ENCODE results near the gene SHISAL1. TPM values are rescaled to one million over a fixed set of nuclear protein-coding genes. Genes with fewer than 3 reads are reported as not detected.
"Not testable (repeated sequence)": the region's sequence is repeated elsewhere in the genome, so short reads cannot be mapped to it uniquely, and the experiment has no call there.

The SHISAL1 gene
- total RNA-seq, 1 experiment from 2014 or later: 2.9 TPM

GRCh38 chr22:44247923-44248892 is 64.5 kb downstream of the SHISAL1 start:
- Histone ChIP-seq H3K27me3 (ENCODE audit: control insufficient read depth, insufficient read depth, low read length) (no peaks in the 10 kb centered on the region), H3K36me3 (replicated peaks; ENCODE audit: control insufficient read depth, insufficient read depth, low read length) (no peaks in the 10 kb centered on the region), H3K4me3 (ENCODE audit: insufficient read depth, low read depth, low read length) (no peak overlapping the region)
- no peak for DNase-seq

GRCh38 chr22:44247346-44247745 is 65.4 kb downstream of the SHISAL1 start:
- no peaks in the 10 kb centered on the region for H3K27me3 ChIP-seq (ENCODE audit: control insufficient read depth, insufficient read depth, low read length)
- H3K4me3 ChIP-seq (ENCODE audit: insufficient read depth, low read depth, low read length): no peak overlapping the region
- H3K36me3 ChIP-seq (replicated peaks; ENCODE audit: control insufficient read depth, insufficient read depth, low read length): no peaks in the 10 kb centered on the region
- DNase-seq: no peak

GRCh38 chr22:44246615-44247326 is 66.0 kb downstream of the SHISAL1 start:
- no peak for DNase-seq
- no peaks in the 10 kb centered on the region for H3K36me3 ChIP-seq (replicated peaks; ENCODE audit: control insufficient read depth, insufficient read depth, low read length)
- H3K4me3 ChIP-seq (ENCODE audit: insufficient read depth, low read depth, low read length): no peak overlapping the region
- no peaks in the 10 kb centered on the region for H3K27me3 ChIP-seq (ENCODE audit: control insufficient read depth, insufficient read depth, low read length)

- DNase-seq: no peak
- H3K36me3 ChIP-seq (replicated peaks; ENCODE audit: control insufficient read depth, insufficient read depth, low read length): no peaks in the 10 kb centered on the region
- H3K27me3 ChIP-seq (ENCODE audit: control insufficient read depth, insufficient read depth, low read length): no peaks in the 10 kb centered on the region
- H3K4me3 ChIP-seq (ENCODE audit: insufficient read depth, low read depth, low read length): no peak overlapping the region
Measured at GRCh38 chr22:44245867-44246266, 66.9 kb downstream of the SHISAL1 start.

GRCh38 chr22:44245438-44245837 is 67.3 kb downstream of the SHISAL1 start:
- Histone ChIP-seq H3K27me3 (ENCODE audit: control insufficient read depth, insufficient read depth, low read length) (no peaks in the 10 kb centered on the region), H3K4me3 (ENCODE audit: insufficient read depth, low read depth, low read length) (no peak overlapping the region), H3K36me3 (replicated peaks; ENCODE audit: control insufficient read depth, insufficient read depth, low read length) (no peaks in the 10 kb centered on the region)
- DNase-seq: peak; percentile 9

- H3K27me3 ChIP-seq (ENCODE audit: control insufficient read depth, insufficient read depth, low read length): no peaks in the 10 kb centered on the region
- H3K36me3 ChIP-seq (replicated peaks; ENCODE audit: control insufficient read depth, insufficient read depth, low read length): no peaks in the 10 kb centered on the region
- no peak for DNase-seq
- no peak overlapping the region for H3K4me3 ChIP-seq (ENCODE audit: insufficient read depth, low read depth, low read length)
Measured at GRCh38 chr22:44244265-44244822, 68.4 kb downstream of the SHISAL1 start.

- Histone ChIP-seq H3K4me3 (ENCODE audit: insufficient read depth, low read depth, low read length) (no peak overlapping the region), H3K27me3 (ENCODE audit: control insufficient read depth, insufficient read depth, low read length) (no peaks in the 10 kb centered on the region), H3K36me3 (replicated peaks; ENCODE audit: control insufficient read depth, insufficient read depth, low read length) (no peaks in the 10 kb centered on the region)
- no peak for DNase-seq
Measured at GRCh38 chr22:44243761-44244160, 69.0 kb downstream of the SHISAL1 start.

- H3K27me3 ChIP-seq (ENCODE audit: control insufficient read depth, insufficient read depth, low read length): no peaks in the 10 kb centered on the region
- H3K36me3 ChIP-seq (replicated peaks; ENCODE audit: control insufficient read depth, insufficient read depth, low read length): no peaks in the 10 kb centered on the region
- no peak for DNase-seq
- no peak overlapping the region for H3K4me3 ChIP-seq (ENCODE audit: insufficient read depth, low read depth, low read length)
Measured at GRCh38 chr22:44242946-44243724, 69.6 kb downstream of the SHISAL1 start.

- H3K27me3 ChIP-seq (ENCODE audit: control insufficient read depth, insufficient read depth, low read length); DNase-seq; H3K36me3 ChIP-seq (replicated peaks; ENCODE audit: control insufficient read depth, insufficient read depth, low read length); H3K4me3 ChIP-seq (ENCODE audit: insufficient read depth, low read depth, low read length): not testable (repeated sequence)
Measured at GRCh38 chr22:44241121-44241520, 71.6 kb downstream of the SHISAL1 start.

- Histone ChIP-seq H3K27me3 (ENCODE audit: control insufficient read depth, insufficient read depth, low read length) (no peaks in the 10 kb centered on the region), H3K36me3 (replicated peaks; ENCODE audit: control insufficient read depth, insufficient read depth, low read length) (no peaks in the 10 kb centered on the region)
Measured at GRCh38 chr22:44237290-44237689, 75.5 kb downstream of the SHISAL1 start.

GRCh38 chr22:44234372-44234771 is 78.4 kb downstream of the SHISAL1 start:
- H3K36me3 ChIP-seq (replicated peaks; ENCODE audit: control insufficient read depth, insufficient read depth, low read length); H3K4me3 ChIP-seq (ENCODE audit: insufficient read depth, low read depth, low read length); H3K27me3 ChIP-seq (ENCODE audit: control insufficient read depth, insufficient read depth, low read length); DNase-seq: not testable (repeated sequence)

More at GRCh38 chr22:44237290-44237689, 75.5 kb downstream of the SHISAL1 start:
- DNase-seq: no peak
- H3K4me3 ChIP-seq (ENCODE audit: insufficient read depth, low read depth, low read length): no peak overlapping the region

- no peak overlapping the region for H3K4me3 ChIP-seq (ENCODE audit: insufficient read depth, low read depth, low read length)
- DNase-seq: no peak
- no peaks in the 10 kb centered on the region for H3K36me3 ChIP-seq (replicated peaks; ENCODE audit: control insufficient read depth, insufficient read depth, low read length)
- H3K27me3 ChIP-seq (ENCODE audit: control insufficient read depth, insufficient read depth, low read length): no peaks in the 10 kb centered on the region
Measured at GRCh38 chr22:44231233-44231632, 81.5 kb downstream of the SHISAL1 start.

- Histone ChIP-seq H3K4me3 (ENCODE audit: insufficient read depth, low read depth, low read length) (no peak overlapping the region), H3K36me3 (replicated peaks; ENCODE audit: control insufficient read depth, insufficient read depth, low read length) (no peaks in the 10 kb centered on the region), H3K27me3 (ENCODE audit: control insufficient read depth, insufficient read depth, low read length) (no peaks in the 10 kb centered on the region)
- DNase-seq: no peak
Measured at GRCh38 chr22:44229809-44230208, 82.9 kb downstream of the SHISAL1 start.

- no peaks in the 10 kb centered on the region for H3K27me3 ChIP-seq (ENCODE audit: control insufficient read depth, insufficient read depth, low read length)
- no peak for DNase-seq
- no peaks in the 10 kb centered on the region for H3K36me3 ChIP-seq (replicated peaks; ENCODE audit: control insufficient read depth, insufficient read depth, low read length)
- no peak overlapping the region for H3K4me3 ChIP-seq (ENCODE audit: insufficient read depth, low read depth, low read length)
Measured at GRCh38 chr22:44229331-44229730, 83.4 kb downstream of the SHISAL1 start.

Data from H7 (cell line).